ENCODE results near the gene CCDC47. TPM values are rescaled to one million over a fixed set of nuclear protein-coding genes. Genes with fewer than 3 reads are reported as not detected.
"Not testable (repeated sequence)": the region's sequence is repeated elsewhere in the genome, so short reads cannot be mapped to it uniquely, and the experiment has no call there.

CCDC47 gene
- total and polyA plus RNA-seq, 4 donors = 33.0 to 87.2 (median 62.8) TPM

- Histone ChIP-seq H3K9me3 (ENCODE audit: control insufficient read depth in 4 of 4, low read length in 3 of 4) (no peaks in the 10 kb centered on the region), H3K36me3 (ENCODE audit: control insufficient read depth in 4 of 4, insufficient read depth in 3 of 4, low read depth in 1 of 4, low read length in 3 of 4) (no peaks in the 10 kb centered on the region), H3K27ac (ENCODE audit: low read depth in 1 of 2, low read length in 2 of 2) (no peak overlapping the region), H3K4me3 (ENCODE audit: low read depth in 1 of 3, low read length in 3 of 3) (no peak overlapping the region), H3K27me3 (ENCODE audit: control insufficient read depth in 4 of 4, insufficient read depth in 4 of 4, low read length in 3 of 4) (no peaks in the 10 kb centered on the region), H3K9ac (ENCODE audit: low read depth in 1 of 2, low read length in 2 of 2) (no peak overlapping the region), H3K4me1 (ENCODE audit: control insufficient read depth in 4 of 4, insufficient read depth in 4 of 4, low read length in 3 of 4) (peaks cover 0 to 7% (median 6%) of the 10 kb centered on the region in 4 donors)
- no peak for DNase-seq (ENCODE audit: low spot score)
- no peak for TF ChIP-seq FOXA2 (IDR thresholded peaks at IDR 0.05)
- no peak for TF ChIP-seq REST (IDR thresholded peaks at IDR 0.05)
- no peak for TF ChIP-seq SP1 (IDR thresholded peaks at IDR 0.05)
- TF ChIP-seq EGR1 (IDR thresholded peaks at IDR 0.05; ENCODE audit: low read depth in 2 of 2) = no peak
- no peak for TF ChIP-seq ATF3 (IDR thresholded peaks at IDR 0.05)
- no peak for TF ChIP-seq CTCF (IDR thresholded peaks at IDR 0.05; ENCODE audit: low read depth, low read length, missing input control)
- WGBS = 96% methylated on average over 8 of the region's 8 CpGs
These were observed 37.7 kb downstream of the CCDC47 start for GRCh38 chr17:63735691-63736090.

- 85% methylated on average over 2 of the region's 2 CpGs for WGBS
- no peaks in the 10 kb centered on the region for H3K27me3 ChIP-seq (ENCODE audit: control insufficient read depth in 4 of 4, insufficient read depth in 4 of 4, low read length in 3 of 4)
- no peaks in the 10 kb centered on the region for H3K9me3 ChIP-seq (ENCODE audit: control insufficient read depth in 4 of 4, low read length in 3 of 4)
- H3K9ac ChIP-seq (ENCODE audit: low read depth in 1 of 2, low read length in 2 of 2) = no peak overlapping the region
- no peak for TF ChIP-seq JUND (IDR thresholded peaks at IDR 0.05)
- TF ChIP-seq REST (IDR thresholded peaks at IDR 0.05) = no peak
- TF ChIP-seq RXRA (IDR thresholded peaks at IDR 0.05) = no peak
- no peak for TF ChIP-seq NR2F2 (IDR thresholded peaks at IDR 0.05)
- no peak for TF ChIP-seq CTCF (IDR thresholded peaks at IDR 0.05; ENCODE audit: low read depth, low read length, missing input control)
- no peak for TF ChIP-seq EGR1 (IDR thresholded peaks at IDR 0.05; ENCODE audit: low read depth in 2 of 2)
- no peak for TF ChIP-seq YY1 (IDR thresholded peaks at IDR 0.05)
- no peak for TF ChIP-seq FOXA1 (IDR thresholded peaks at IDR 0.05)
- TF ChIP-seq GABPA (IDR thresholded peaks at IDR 0.05 in 1 of 2, conservative IDR thresholded peaks at IDR 0.05 in 1 of 2) = no peak
- no peak for TF ChIP-seq FOXA2 (IDR thresholded peaks at IDR 0.05)
- no peak for TF ChIP-seq HNF4G (IDR thresholded peaks at IDR 0.05)
- TF ChIP-seq ATF3 (IDR thresholded peaks at IDR 0.05) = no peak
- H3K27ac ChIP-seq (ENCODE audit: low read depth in 1 of 2, low read length in 2 of 2) = no peak overlapping the region
- peaks cover 0 to 12% (median 6%) of the 10 kb centered on the region in 4 donors for H3K36me3 ChIP-seq (ENCODE audit: control insufficient read depth in 4 of 4, insufficient read depth in 3 of 4, low read depth in 1 of 4, low read length in 3 of 4)
- no peak for DNase-seq (ENCODE audit: low spot score)
- H3K4me3 ChIP-seq (ENCODE audit: low read depth in 1 of 3, low read length in 3 of 3) = no peak overlapping the region
- H3K4me1 ChIP-seq (ENCODE audit: control insufficient read depth in 4 of 4, insufficient read depth in 4 of 4, low read length in 3 of 4) = no peaks in the 10 kb centered on the region
These were observed 51.0 kb downstream of the CCDC47 start for GRCh38 chr17:63722403-63722802.

GRCh38 chr17:63720194-63720593 is 53.2 kb downstream of the CCDC47 start:
- H3K4me3 ChIP-seq (ENCODE audit: low read depth in 1 of 3, low read length in 3 of 3); H3K9ac ChIP-seq (ENCODE audit: low read depth in 1 of 2, low read length in 2 of 2); H3K27ac ChIP-seq (ENCODE audit: low read depth in 1 of 2, low read length in 2 of 2); H3K4me1 ChIP-seq (ENCODE audit: control insufficient read depth in 4 of 4, insufficient read depth in 4 of 4, low read length in 3 of 4); DNase-seq (ENCODE audit: low spot score); H3K27me3 ChIP-seq (ENCODE audit: control insufficient read depth in 4 of 4, insufficient read depth in 4 of 4, low read length in 3 of 4); H3K36me3 ChIP-seq (ENCODE audit: control insufficient read depth in 4 of 4, insufficient read depth in 3 of 4, low read depth in 1 of 4, low read length in 3 of 4); H3K9me3 ChIP-seq (ENCODE audit: control insufficient read depth in 4 of 4, low read length in 3 of 4): not testable (repeated sequence)
- 98% methylated on average over 5 of the region's 5 CpGs for WGBS

Measured in liver (tissue), 9 donors.